ENCODE results near the gene KRT35.
"Not testable (repeated sequence)": the region's sequence is repeated elsewhere in the genome, so short reads cannot be mapped to it uniquely, and the experiment has no call there.

KRT35 gene

GRCh38 chr17:41453066-41453465 is 27.9 kb downstream of the KRT35 start:
- DNase-seq (ENCODE audit: low read depth), result no peak

GRCh38 chr17:41452281-41452680 is 28.7 kb downstream of the KRT35 start:
- no peak for DNase-seq (ENCODE audit: low read depth)

GRCh38 chr17:41451154-41451728 is 29.7 kb downstream of the KRT35 start:
- peak; percentile 24 for DNase-seq (ENCODE audit: low read depth)

DNA sequence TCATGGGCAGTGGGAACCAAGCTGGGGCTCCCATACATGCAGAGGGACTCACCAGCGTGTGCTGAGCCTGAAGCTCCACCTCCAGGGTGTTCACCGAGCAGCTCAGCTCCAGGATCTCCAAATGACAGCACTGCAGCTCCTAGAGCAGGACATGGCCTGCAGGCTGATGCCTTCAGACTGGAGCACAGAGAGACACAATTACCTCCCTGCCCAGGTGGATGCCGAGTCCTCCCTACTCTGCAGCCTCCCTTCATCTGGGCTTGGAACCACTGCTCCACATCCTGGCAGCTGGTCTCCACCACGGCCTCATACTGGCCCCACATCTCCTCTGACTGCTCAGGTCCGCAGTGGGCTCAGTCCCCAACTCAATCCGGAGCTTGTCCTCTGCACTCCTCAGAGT is 31.9 kb downstream of the KRT35 start:
- DNase-seq (ENCODE audit: low read depth), result no peak

DNA sequence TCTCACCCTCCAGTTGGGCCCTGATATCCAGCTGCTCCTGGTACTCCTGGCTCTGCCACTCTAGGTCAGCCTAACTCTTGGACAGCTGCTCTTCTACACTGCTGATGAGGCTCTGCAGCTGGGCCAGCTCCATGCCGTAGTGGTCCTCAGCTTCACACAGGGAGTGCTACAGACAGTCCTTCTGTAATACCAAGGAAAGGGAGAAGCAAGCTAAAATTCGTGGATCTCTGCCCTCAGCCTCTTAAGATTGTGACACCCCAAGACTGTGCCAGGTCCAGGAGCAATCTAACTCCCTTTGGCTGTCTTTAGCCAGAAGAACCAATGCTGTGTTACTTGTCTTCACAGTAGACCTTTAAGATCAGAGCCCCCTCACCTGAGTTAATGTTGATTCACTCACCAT is 32.4 kb downstream of the KRT35 start:
- DNase-seq (ENCODE audit: low read depth), result no peak

GRCh38 chr17:41446806-41447205 is 34.1 kb downstream of the KRT35 start:
- DNase-seq (ENCODE audit: low read depth), result peak; percentile 83

DNA sequence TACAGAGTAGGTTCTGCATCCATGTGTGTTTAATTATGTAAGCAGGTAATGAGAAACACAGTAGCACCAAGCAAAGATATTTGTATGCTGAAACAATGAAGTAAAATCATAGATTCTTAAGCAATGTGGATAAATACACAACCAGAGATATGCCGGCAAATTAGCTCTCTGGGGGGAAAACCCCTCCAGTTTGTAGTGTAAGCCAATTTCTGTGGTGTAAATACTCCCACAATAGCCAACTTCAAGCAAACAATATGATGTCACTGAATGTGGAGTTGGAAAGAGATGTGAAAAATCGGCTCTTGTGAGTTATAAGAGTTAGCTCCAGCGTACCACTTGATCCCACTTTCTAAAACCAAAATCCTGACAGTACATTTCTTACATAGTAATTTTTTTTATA is 36.3 kb downstream of the KRT35 start:
- no peak for DNase-seq (ENCODE audit: low read depth)

- peak; percentile 39 for DNase-seq (ENCODE audit: low read depth)
These were observed 36.8 kb downstream of the KRT35 start for GRCh38 chr17:41444186-41444585.

DNA sequence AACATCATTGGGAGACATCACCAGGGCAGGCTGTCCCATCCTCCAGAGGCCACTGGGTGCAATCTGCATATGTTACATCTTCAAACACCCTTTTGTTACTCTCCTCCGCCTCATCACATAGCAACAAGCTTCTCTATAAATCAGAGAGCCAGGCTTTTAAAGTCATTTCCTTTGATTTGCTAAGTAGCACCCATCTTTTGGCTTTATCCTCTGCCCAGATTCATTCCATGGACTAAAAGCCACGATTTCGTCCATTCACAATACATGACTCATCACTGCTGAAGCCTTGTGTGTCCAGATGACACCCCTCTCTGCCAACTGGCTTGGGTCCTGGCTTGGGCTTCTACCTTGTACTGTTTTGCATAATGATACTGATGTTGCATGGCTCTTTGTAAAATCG is 38.2 kb downstream of the KRT35 start:
- peak; percentile 67 for DNase-seq (ENCODE audit: low read depth)

DNA sequence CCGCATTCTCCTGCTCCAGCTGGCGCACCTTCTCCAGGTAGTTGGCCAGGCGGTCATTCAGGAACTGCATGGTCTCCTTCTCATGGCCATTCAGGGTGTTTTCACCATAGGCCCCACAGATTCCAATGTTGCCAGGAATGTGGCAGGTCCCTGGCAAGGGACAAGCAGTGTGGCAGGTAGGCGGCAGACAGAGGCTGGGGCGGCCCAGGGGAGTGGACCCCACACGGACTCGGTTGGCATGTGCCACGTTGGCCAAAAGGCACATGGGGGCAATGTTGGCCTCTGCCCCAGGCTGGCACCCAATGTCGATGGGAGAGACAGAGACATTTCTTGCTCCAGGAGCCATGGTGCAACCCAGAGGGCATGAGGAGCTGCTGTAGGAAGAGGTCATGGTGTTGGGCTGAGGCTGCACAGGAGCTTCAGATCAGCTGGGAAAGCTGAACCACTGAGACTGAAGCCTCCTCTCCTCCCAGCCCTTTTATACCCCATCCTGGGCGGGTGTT is 40.4 kb downstream of the KRT35 start, which contains the start of gene KRT38:
Gene KRT38, minus strand, starts transcription at position 453 of the 503 bp plus-strand sequence. Its CDS starts 62 bp downstream, at position 391.
- no peak for DNase-seq (ENCODE audit: low read depth)

GRCh38 chr17:41439375-41439774 is 41.6 kb downstream of the KRT35 start:
- DNase-seq (ENCODE audit: low read depth), result peak; percentile 76

DNA sequence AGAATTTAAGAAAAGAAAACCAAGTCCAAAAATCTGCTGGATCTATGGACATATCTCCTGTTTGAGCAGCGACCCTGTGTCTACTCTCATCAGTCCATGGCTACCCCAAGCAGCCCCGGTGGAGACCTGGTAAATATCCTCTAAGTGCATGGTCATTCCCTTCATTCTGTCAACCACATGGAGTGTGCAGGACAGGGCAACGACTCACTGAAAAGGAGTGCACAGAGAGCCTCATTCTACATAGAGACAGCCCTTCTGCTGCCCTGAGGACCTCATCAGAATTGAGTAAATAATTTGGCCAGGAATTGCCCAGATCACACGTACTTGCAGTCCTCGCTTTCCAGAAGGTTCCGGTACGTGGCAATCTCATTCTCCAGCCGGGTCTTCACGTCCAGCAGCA is 43.2 kb downstream of the KRT35 start:
- DNase-seq (ENCODE audit: low read depth), result no peak

DNA sequence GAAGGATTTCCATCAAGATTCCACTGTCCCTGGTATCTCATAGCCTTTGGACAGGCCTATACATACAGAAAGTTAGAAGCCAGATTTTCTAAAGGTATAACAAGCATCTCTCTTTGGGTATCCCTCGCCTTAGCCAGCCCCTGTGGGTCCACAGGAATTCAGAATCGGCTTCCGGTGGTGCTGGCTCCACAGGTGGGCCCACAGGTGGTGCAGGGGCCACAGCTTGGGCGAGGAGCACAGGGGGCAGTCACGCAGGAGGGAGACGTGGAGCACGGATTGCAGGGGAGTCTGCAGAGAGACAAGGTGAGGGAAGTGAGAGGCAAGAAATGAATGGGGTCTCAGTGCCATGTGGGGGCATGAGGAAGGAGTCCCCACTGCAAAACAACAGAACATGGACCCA is 43.7 kb downstream of the KRT35 start:
- no peak for DNase-seq (ENCODE audit: low read depth)

- no peak for DNase-seq (ENCODE audit: low read depth)
These were observed 46.5 kb downstream of the KRT35 start for GRCh38 chr17:41434415-41434814.

GRCh38 chr17:41434005-41434404 is 46.9 kb downstream of the KRT35 start:
- no peak for DNase-seq (ENCODE audit: low read depth)

DNA sequence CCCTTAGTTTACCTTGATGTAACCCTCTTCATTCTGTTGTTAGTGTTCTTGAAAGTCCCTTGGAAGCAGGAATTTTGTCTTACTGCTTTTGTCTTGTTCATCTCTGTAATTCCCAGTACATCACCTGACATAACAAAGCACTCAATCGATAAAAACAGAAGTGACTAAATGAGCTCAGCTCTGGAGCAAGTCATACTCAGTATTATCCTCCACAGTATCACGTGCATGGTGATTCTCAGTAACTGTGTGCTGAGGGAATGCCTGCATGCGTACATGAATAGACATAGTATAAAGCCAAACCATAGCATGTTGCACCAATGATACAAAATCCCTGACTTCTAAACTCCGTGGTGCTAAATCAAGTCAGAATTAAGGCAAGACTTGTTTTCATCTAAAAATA is 47.4 kb downstream of the KRT35 start:
- no peak for DNase-seq (ENCODE audit: low read depth)

- not testable (repeated sequence) for DNase-seq (ENCODE audit: low read depth)
These were observed 50.6 kb downstream of the KRT35 start for GRCh38 chr17:41430376-41430775.

DNA sequence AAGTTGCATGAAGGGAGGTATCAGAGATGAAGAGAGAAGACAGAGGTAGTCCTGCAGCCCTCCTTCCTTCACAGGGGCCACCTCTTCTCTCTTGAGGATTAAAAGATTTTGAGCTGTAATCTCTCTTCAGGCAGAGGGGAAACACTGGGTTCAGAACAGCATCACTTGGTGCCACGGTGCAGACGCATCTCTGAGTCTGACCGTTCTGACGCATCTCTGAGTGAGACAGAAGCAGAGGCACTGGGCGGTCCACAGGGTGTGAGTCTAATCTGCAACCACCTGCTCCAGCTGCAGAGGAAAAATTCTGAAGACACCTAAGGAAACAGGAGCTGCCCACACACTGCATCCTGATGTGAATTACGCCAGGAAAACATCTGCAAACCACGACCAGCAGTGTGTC is 51.3 kb downstream of the KRT35 start:
- DNase-seq (ENCODE audit: low read depth), result no peak

- no peak for DNase-seq (ENCODE audit: low read depth)
These were observed 52.2 kb downstream of the KRT35 start for GRCh38 chr17:41428591-41429291.
